IPS-18c (cell line): Measurements from ENCODE around the gene ADM2.
"Not testable (repeated sequence)": the region's sequence is repeated elsewhere in the genome, so short reads cannot be mapped to it uniquely, and the experiment has no call there.

Source experiments
- H3K4me3 ChIP-seq: 2 replicates; pipeline ENCODE4 v1.7.0; 2013; ENCODE audit warnings: low read depth, mild to moderate bottlenecking, low read length, moderate library complexity; ENCODE audit not compliant: insufficient read depth
- H3K9me3 ChIP-seq: one replicate; pipeline ENCODE4 v1.6.1; 2013; ENCODE audit warnings: mild to moderate bottlenecking, low read length, moderate library complexity; ENCODE audit not compliant: control insufficient read depth, insufficient read depth

ADM2 gene

GRCh38 chr22:50533856-50534711, 52.7 kb downstream of the ADM2 start:
- H3K4me3 ChIP-seq, H3K9me3 ChIP-seq: not testable (repeated sequence)

- H3K4me3 ChIP-seq: no peak overlapping the region
- H3K9me3 ChIP-seq: peaks cover 2% of the 10 kb centered on the region
Observed at GRCh38 chr22:50535113-50535512, 53.8 kb downstream of the ADM2 start.
